T1000 (cell line): ENCODE results near the gene ABHD14A.
A peak's percentile ranks its signal among the peaks of the same experiment; 100 is the strongest.

Source experiments
- DNase-seq: peaks from one replicate; lab custom pipeline; 2025; ENCODE audit warnings: mixed read lengths; lab: John Stamatoyannopoulos, UW

The ABHD14A gene

GRCh38 chr3:52020796-52021195 lies 45.9 kb downstream of the ABHD14A start:
- no peak for DNase-seq

GRCh38 chr3:52021489-52022268 lies 46.8 kb downstream of the ABHD14A start:
- DNase-seq, result no peak

GRCh38 chr3:52022323-52023100 lies 47.6 kb downstream of the ABHD14A start:
- no peak for DNase-seq

GRCh38 chr3:52023101-52023770 lies 48.4 kb downstream of the ABHD14A start:
- DNase-seq, result no peak

GRCh38 chr3:52023860-52024764 lies 49.2 kb downstream of the ABHD14A start:
- no peak for DNase-seq

GRCh38 chr3:52024765-52025452 lies 50.0 kb downstream of the ABHD14A start:
- no peak for DNase-seq

- DNase-seq, result no peak
These were observed 50.6 kb downstream of the ABHD14A start for GRCh38 chr3:52025453-52025852.

- no peak for DNase-seq
These were observed 51.2 kb downstream of the ABHD14A start for GRCh38 chr3:52026041-52026440.

GRCh38 chr3:52028572-52028971 lies 53.7 kb downstream of the ABHD14A start:
- peak; percentile 25 for DNase-seq

- no peak for DNase-seq
These were observed 54.2 kb downstream of the ABHD14A start for GRCh38 chr3:52029053-52029452.

- DNase-seq, result no peak
These were observed 54.7 kb downstream of the ABHD14A start for GRCh38 chr3:52029535-52029934.
